Non-pigmented ciliary epithelial cell (primary cell): ENCODE results near the gene SLC36A1.
A peak's percentile ranks its signal among the peaks of the same experiment; 100 is the strongest.
"Not testable (repeated sequence)": the region's sequence is repeated elsewhere in the genome, so short reads cannot be mapped to it uniquely, and the experiment has no call there.

Experiments used
- DNase-seq: peaks from one replicate; pipeline ENCODE4 v3.0.0-alpha.2; 2010; ENCODE audit warnings: low read depth

SLC36A1 gene

GRCh38 chr5:151447174-151448037 lies at the start of gene SLC36A1:
Gene SLC36A1 (plus strand): TSS chr5:151447603. CDS start chr5:151458793, 11,190 bp downstream.
- DNase-seq: no peak

GRCh38 chr5:151405334-151406160 lies 41.9 kb upstream of the SLC36A1 start:
- DNase-seq: no peak

GRCh38 chr5:151406322-151406947 lies 41.0 kb upstream of the SLC36A1 start:
- DNase-seq: peak; percentile 1

- no peak for DNase-seq
These were observed 38.7 kb upstream of the SLC36A1 start for GRCh38 chr5:151408591-151409230.

- no peak for DNase-seq
These were observed 33.6 kb upstream of the SLC36A1 start for GRCh38 chr5:151413800-151414199.

- no peak for DNase-seq
These were observed 32.9 kb upstream of the SLC36A1 start for GRCh38 chr5:151414536-151414935.

GRCh38 chr5:151417712-151418111 lies 29.7 kb upstream of the SLC36A1 start:
- no peak for DNase-seq

- no peak for DNase-seq
These were observed 27.3 kb upstream of the SLC36A1 start for GRCh38 chr5:151420127-151420526.

GRCh38 chr5:151424892-151425523 lies 22.4 kb upstream of the SLC36A1 start:
- no peak for DNase-seq

- not testable (repeated sequence) for DNase-seq
These were observed 21.1 kb upstream of the SLC36A1 start for GRCh38 chr5:151426347-151426746.

GRCh38 chr5:151427258-151427657 lies 20.1 kb upstream of the SLC36A1 start:
- no peak for DNase-seq

GRCh38 chr5:151430731-151431130 lies 16.7 kb upstream of the SLC36A1 start:
- DNase-seq: no peak

- no peak for DNase-seq
These were observed 15.7 kb upstream of the SLC36A1 start for GRCh38 chr5:151431666-151432065.

- DNase-seq: no peak
These were observed 15.2 kb upstream of the SLC36A1 start for GRCh38 chr5:151432210-151432609.

GRCh38 chr5:151434570-151435237 lies 12.7 kb upstream of the SLC36A1 start:
- no peak for DNase-seq

- DNase-seq: no peak
These were observed 909 bp downstream of the SLC36A1 start for GRCh38 chr5:151448038-151448985.

GRCh38 chr5:151449297-151449696 lies 1.9 kb downstream of the SLC36A1 start:
- no peak for DNase-seq

- no peak for DNase-seq
These were observed 2.4 kb downstream of the SLC36A1 start for GRCh38 chr5:151449839-151450238.

- no peak for DNase-seq
These were observed 3.2 kb downstream of the SLC36A1 start for GRCh38 chr5:151450605-151451004.
